Ishikawa (cell line): ENCODE data around the gene SHC2.

Experiments
- EGR1 ChIP-seq: IDR thresholded peaks from 2 replicates; pipeline ENCODE4 v1.6.1; 2012
- EP300 ChIP-seq: IDR thresholded peaks from 2 replicates; pipeline ENCODE4 v1.6.1; 2012; ENCODE audit warnings: borderline replicate concordance
- RAD21 ChIP-seq: IDR thresholded peaks from 2 replicates; pipeline ENCODE4 v1.6.1; 2012; ENCODE audit warnings: low read depth
- REST ChIP-seq: IDR thresholded peaks from 2 replicates; pipeline ENCODE4 v1.6.1; 2012; ENCODE audit warnings: low read depth, mild to moderate bottlenecking
- TAF1 ChIP-seq: IDR thresholded peaks from 2 replicates; pipeline ENCODE4 v1.6.1; 2012; ENCODE audit warnings: low read depth, mild to moderate bottlenecking
- YY1 ChIP-seq: IDR thresholded peaks from 2 replicates; pipeline ENCODE4 v1.6.1; 2012; ENCODE audit warnings: low read depth
- ZBTB7A ChIP-seq: IDR thresholded peaks from 2 replicates; pipeline ENCODE4 v1.6.1; 2012; ENCODE audit warnings: low read depth
- TF ChIP-seq, protein P1 (sequence below): IDR thresholded peaks from 2 replicates; pipeline ENCODE4 v1.6.1; 2012

DNA sequence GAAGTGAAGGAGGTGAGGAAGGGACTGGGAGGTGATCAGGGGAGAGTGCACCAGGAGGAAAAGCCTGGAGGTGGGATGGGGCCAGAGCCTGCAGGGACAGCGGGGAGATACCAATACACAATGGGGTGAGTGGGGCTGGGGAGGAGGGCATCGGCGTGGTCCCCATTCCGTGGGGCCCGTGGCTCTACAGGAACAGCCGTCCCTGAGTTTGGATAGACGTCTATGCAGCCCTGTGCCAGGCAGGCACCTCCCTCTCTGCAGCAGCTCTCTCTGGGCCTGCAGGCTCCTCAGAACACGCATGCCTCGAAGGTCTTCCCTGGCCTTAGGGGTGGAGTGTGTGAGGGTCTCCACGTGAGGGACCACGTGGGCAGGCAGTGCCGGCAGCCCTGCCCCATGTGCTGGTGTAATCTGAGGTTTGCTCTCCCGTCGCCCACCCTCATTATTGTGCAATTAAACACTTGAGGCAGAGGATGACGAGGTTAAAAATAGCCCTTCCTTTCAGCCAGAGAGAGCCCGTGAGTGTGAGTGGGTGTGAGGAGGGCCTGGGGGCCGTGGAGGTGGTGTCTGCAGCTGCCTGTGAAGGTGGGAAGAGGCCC is 68.4 kb downstream of the SHC2 start:
- TF ChIP-seq EGR1: no peak
- TF ChIP-seq, protein P1, sequence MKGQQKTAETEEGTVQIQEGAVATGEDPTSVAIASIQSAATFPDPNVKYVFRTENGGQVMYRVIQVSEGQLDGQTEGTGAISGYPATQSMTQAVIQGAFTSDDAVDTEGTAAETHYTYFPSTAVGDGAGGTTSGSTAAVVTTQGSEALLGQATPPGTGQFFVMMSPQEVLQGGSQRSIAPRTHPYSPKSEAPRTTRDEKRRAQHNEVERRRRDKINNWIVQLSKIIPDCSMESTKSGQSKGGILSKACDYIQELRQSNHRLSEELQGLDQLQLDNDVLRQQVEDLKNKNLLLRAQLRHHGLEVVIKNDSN: no peak
- no peak for TF ChIP-seq REST
- no peak for TF ChIP-seq TAF1
- no peak for TF ChIP-seq EP300
- TF ChIP-seq YY1: no peak
- TF ChIP-seq RAD21: no peak
- TF ChIP-seq ZBTB7A: no peak
